HEK293 (cell line): Measurements from ENCODE around the gene EIF4G3.
A peak's percentile ranks its signal among the peaks of the same experiment; 100 is the strongest.

Source experiments
- CTCF ChIA-PET: fragments of 350-600 bp; formaldehyde crosslinking; extraction: SDS; loops from one replicate; lab custom pipeline; 2021; ENCODE audit warnings: antibody characterized with exemption; lab: Yijun Ruan, JAX
- POLR2A ChIA-PET: fragments of 300-600 bp; formaldehyde crosslinking; extraction: SDS; loops from one replicate; lab custom pipeline; 2020; ENCODE audit warnings: antibody characterized with exemption, inconsistent platforms; lab: Yijun Ruan, JAX
- H3K27ac ChIP-seq: fragments of 200-500 bp; sonication (Bioruptor generic); 2 replicates; pipeline ENCODE4 v1.5.1; 2014; ENCODE audit warnings: low read depth, low read length, control low read depth, inconsistent platforms; ENCODE audit errors: extremely low read depth
- H3K36me3 ChIP-seq, 2 experiments: fragments of 200-500 bp in 1 of 2; sonication (Bioruptor generic) in 1 of 2; 1 replicate in 1 of 2; 2 replicates in 1 of 2; pipeline ENCODE4 v1.5.1; 2014 to 2017; ENCODE audit warnings: inconsistent platforms in 2 of 2, low read length in 2 of 2; ENCODE audit not compliant: control insufficient read depth in 2 of 2, insufficient read depth in 1 of 2
- H3K4me1 ChIP-seq: fragments of 200-500 bp; sonication (Bioruptor generic); 2 replicates; pipeline ENCODE4 v1.5.1; 2014; ENCODE audit warnings: mild to moderate bottlenecking, low read length, inconsistent platforms; ENCODE audit not compliant: control insufficient read depth, insufficient read depth
- H3K4me3 ChIP-seq: 2 replicates; pipeline ENCODE4 v1.5.1; 2011; ENCODE audit warnings: low read depth, mild to moderate bottlenecking, control low read depth, low read length, moderate library complexity
- H3K9me3 ChIP-seq: fragments of 200-500 bp; sonication (Bioruptor generic); 2 replicates; pipeline ENCODE4 v1.5.1; 2014; ENCODE audit warnings: low read depth, low read length, inconsistent platforms; ENCODE audit not compliant: control insufficient read depth, insufficient read depth
- RBAK ChIP-seq: fragments of 450-650 bp; formaldehyde crosslinking; IDR thresholded peaks from 2 replicates; pipeline ENCODE4 v1.5.1; 2016; ENCODE audit warnings: missing biosample characterization, missing genetic modification characterization
- SETDB1 ChIP-seq: IDR thresholded peaks from one replicate; pipeline ENCODE4 v1.6.1; 2017; ENCODE audit warnings: mild to moderate bottlenecking, low read length, moderate library complexity, mixed read lengths; ENCODE audit not compliant: insufficient read length
- SP3 ChIP-seq: fragments of 450-650 bp; formaldehyde crosslinking; IDR thresholded peaks from 2 replicates; pipeline ENCODE4 v1.5.1; 2016; ENCODE audit warnings: missing biosample characterization, missing genetic modification characterization
- ZBTB17 ChIP-seq: fragments of 450-650 bp; formaldehyde crosslinking; IDR thresholded peaks from 2 replicates; pipeline ENCODE4 v1.5.1; 2016; ENCODE audit warnings: missing biosample characterization, missing genetic modification characterization
- ZFP69B ChIP-seq: fragments of 450-650 bp; formaldehyde crosslinking; IDR thresholded peaks from 2 replicates; pipeline ENCODE4 v1.5.1; 2016; ENCODE audit warnings: missing biosample characterization, missing genetic modification characterization
- ZNF248 ChIP-seq: fragments of 450-650 bp; formaldehyde crosslinking; IDR thresholded peaks from 2 replicates; pipeline ENCODE4 v1.5.1; 2017; ENCODE audit warnings: missing biosample characterization, missing genetic modification characterization
- ZNF510 ChIP-seq: fragments of 450-650 bp; formaldehyde crosslinking; IDR thresholded peaks from 2 replicates; pipeline ENCODE4 v1.5.1; 2018; ENCODE audit warnings: mild to moderate bottlenecking, missing genetic modification characterization, missing biosample characterization; ENCODE audit not compliant: insufficient replicate concordance
- ZNF623 ChIP-seq: fragments of 450-650 bp; formaldehyde crosslinking; IDR thresholded peaks from 2 replicates; pipeline ENCODE4 v1.5.1; 2016; ENCODE audit warnings: missing biosample characterization, missing genetic modification characterization
- ZNF791 ChIP-seq: fragments of 450-650 bp; formaldehyde crosslinking; IDR thresholded peaks from 2 replicates; pipeline ENCODE4 v1.5.1; 2016; ENCODE audit warnings: missing biosample characterization, missing genetic modification characterization
- TF ChIP-seq, protein P1 (sequence below): fragments of 450-650 bp; formaldehyde crosslinking; IDR thresholded peaks from 2 replicates; pipeline ENCODE4 v1.5.1; 2016; ENCODE audit warnings: missing biosample characterization, missing genetic modification characterization
- TF ChIP-seq, protein P2 (sequence below): fragments of 450-650 bp; formaldehyde crosslinking; IDR thresholded peaks from 2 replicates; pipeline ENCODE4 v1.5.1; 2016; ENCODE audit warnings: missing biosample characterization, missing genetic modification characterization, borderline replicate concordance

Gene EIF4G3

DNA sequence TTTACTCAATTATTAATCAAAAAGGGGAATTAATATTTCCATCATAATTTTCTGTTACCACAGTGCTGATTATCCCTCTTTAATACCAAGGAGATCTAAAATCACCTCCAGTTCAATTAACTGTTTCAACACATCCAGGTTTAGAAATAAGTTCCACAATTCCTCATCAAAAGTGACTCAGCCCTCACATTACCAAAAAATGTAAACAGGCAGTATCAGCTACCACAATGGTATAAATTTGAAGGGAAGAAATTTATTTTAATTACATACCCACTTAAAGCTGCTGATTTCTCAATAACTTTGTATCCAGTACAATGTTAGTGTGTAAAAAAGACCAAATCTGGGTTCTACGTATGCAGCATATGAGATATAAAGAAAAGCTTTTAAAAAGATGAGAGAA, 51.9 kb downstream of the EIF4G3 start (continued):
- TF ChIP-seq ZNF248 (no peak), ZFP69B (no peak)
- TF ChIP-seq, all 188 proteins: peak for 2

DNA sequence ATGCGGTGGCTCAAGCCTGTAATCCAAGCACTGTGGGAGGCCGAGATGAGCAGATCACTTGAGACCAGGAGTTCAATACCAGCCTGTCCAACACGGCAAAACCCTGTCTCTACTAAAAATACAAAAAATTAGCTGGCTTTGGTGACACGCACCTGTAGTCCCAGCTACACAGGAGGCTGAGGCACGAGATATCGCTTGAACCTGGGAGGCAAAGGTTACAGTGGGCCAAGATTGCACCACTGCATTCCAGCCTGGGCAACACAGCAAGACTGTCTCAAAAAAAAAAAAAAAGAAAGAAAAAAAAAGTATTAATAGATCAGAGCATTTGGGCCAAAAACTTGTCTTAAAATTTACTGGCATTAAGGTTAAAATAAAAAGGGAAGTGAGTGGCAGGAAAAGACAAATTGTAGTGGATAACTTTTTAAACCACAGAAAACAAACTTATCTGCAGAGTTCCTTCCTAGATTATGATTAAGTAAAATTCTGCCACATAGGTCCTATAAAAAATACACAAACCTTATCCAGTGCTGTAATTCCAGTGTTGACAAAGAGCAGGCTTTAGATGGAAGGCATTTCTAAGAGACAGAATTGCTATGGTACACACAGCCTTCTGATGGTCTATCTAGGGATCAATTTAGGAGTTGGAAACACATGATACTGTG, 53.3 kb downstream of the EIF4G3 start:
- H3K4me1 ChIP-seq: peaks cover 13% of the 10 kb centered on the region
- no peak overlapping the region for H3K27ac ChIP-seq
- TF ChIP-seq SETDB1 (no peak), RBAK (tag by site-specific recombination) (no peak)
- TF ChIP-seq, protein P1, sequence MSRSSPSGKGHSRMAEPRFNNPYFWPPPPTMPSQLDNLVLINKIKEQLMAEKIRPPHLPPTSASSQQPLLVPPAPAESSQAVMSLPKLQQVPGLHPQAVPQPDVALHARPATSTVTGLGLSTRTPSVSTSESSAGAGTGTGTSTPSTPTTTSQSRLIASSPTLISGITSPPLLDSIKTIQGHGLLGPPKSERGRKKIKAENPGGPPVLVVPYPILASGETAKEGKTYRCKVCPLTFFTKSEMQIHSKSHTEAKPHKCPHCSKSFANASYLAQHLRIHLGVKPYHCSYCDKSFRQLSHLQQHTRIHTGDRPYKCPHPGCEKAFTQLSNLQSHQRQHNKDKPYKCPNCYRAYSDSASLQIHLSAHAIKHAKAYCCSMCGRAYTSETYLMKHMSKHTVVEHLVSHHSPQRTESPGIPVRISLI: 0 out of 2 replicates have a peak, but pooled peaks have one; percentile 21
- peaks cover 9 to 27% of the 10 kb centered on the region in 2 experiments; a peak in 2 of 3 replicates for H3K36me3 ChIP-seq
- no peaks in the 10 kb centered on the region for H3K9me3 ChIP-seq
- POLR2A ChIA-PET: interaction anchor here (0.6 kb wide), 1 partner anchor 49 kb away, joined by 3 read pairs; no protein-coding TSS in a partner anchor
- no peak overlapping the region for H3K4me3 ChIP-seq
- CTCF ChIA-PET: no interaction called here

DNA sequence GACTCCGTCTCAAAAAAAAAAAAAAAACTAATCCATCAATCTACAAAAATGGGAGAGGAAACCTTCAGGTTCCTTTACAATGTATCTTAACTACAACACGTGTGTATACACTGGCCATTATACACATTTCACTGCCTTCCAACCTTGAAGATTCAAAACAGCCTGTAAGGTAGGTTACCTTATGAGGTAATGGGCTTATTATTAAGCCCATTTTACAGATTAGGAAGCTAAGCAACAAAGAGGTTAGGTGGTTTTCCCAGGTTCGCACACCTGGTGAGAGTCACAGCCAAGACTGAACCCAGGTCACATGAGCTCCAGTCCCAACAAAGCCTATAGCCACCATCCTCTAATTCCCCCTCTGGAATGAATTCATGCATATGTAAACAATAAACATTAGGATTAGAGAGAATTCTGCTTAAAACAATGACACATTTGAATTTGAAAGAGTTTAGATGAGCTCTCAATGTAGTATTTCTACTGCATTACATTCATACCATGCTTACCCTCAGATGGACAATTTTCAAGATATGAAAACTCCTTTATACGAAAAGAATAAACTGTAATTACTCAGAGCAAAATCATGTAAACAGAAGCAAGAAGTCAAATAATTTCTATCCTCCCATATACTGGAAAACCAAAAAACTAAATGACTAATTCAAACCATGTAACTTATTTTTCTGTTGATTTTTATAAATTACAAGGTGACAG, 54.8 kb downstream of the EIF4G3 start:
- no peaks in the 10 kb centered on the region for H3K9me3 ChIP-seq
- ChIA-PET POLR2A (interaction anchor here (0.6 kb wide), 1 partner anchor 23 kb away, joined by 8 read pairs; no protein-coding TSS in a partner anchor), CTCF (no interaction called here)
- H3K27ac ChIP-seq: no peak overlapping the region
- TF ChIP-seq SP3 (tag by site-specific recombination) (no peak), ZNF510 (no peak), ZNF623 (tag by site-specific recombination) (no peak), ZNF791 (tag by site-specific recombination) (no peak), ZBTB17 (tag by site-specific recombination) (no peak)
- TF ChIP-seq, protein P2, sequence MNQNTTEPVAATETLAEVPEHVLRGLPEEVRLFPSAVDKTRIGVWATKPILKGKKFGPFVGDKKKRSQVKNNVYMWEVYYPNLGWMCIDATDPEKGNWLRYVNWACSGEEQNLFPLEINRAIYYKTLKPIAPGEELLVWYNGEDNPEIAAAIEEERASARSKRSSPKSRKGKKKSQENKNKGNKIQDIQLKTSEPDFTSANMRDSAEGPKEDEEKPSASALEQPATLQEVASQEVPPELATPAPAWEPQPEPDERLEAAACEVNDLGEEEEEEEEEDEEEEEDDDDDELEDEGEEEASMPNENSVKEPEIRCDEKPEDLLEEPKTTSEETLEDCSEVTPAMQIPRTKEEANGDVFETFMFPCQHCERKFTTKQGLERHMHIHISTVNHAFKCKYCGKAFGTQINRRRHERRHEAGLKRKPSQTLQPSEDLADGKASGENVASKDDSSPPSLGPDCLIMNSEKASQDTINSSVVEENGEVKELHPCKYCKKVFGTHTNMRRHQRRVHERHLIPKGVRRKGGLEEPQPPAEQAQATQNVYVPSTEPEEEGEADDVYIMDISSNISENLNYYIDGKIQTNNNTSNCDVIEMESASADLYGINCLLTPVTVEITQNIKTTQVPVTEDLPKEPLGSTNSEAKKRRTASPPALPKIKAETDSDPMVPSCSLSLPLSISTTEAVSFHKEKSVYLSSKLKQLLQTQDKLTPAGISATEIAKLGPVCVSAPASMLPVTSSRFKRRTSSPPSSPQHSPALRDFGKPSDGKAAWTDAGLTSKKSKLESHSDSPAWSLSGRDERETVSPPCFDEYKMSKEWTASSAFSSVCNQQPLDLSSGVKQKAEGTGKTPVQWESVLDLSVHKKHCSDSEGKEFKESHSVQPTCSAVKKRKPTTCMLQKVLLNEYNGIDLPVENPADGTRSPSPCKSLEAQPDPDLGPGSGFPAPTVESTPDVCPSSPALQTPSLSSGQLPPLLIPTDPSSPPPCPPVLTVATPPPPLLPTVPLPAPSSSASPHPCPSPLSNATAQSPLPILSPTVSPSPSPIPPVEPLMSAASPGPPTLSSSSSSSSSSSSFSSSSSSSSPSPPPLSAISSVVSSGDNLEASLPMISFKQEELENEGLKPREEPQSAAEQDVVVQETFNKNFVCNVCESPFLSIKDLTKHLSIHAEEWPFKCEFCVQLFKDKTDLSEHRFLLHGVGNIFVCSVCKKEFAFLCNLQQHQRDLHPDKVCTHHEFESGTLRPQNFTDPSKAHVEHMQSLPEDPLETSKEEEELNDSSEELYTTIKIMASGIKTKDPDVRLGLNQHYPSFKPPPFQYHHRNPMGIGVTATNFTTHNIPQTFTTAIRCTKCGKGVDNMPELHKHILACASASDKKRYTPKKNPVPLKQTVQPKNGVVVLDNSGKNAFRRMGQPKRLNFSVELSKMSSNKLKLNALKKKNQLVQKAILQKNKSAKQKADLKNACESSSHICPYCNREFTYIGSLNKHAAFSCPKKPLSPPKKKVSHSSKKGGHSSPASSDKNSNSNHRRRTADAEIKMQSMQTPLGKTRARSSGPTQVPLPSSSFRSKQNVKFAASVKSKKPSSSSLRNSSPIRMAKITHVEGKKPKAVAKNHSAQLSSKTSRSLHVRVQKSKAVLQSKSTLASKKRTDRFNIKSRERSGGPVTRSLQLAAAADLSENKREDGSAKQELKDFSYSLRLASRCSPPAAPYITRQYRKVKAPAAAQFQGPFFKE (tag by site-specific recombination): no peak
- peaks cover 13% of the 10 kb centered on the region for H3K4me1 ChIP-seq
- H3K36me3 ChIP-seq: peaks cover 9 to 27% of the 10 kb centered on the region in 2 experiments; a peak in 2 of 3 replicates
- H3K4me3 ChIP-seq: no peak overlapping the region
